ENCODE measurements around the gene MLN.

- TF ChIP-seq CTCF (conservative IDR thresholded peaks at IDR 0.05; ENCODE audit: low read length) (no peak), EZH2phosphoT487 (IDR thresholded peaks at IDR 0.05; ENCODE audit: borderline replicate concordance) (no peak)
These were observed 51.2 kb downstream of the MLN start for GRCh38 chr6:33752646-33753015.
